GM19238 (cell line): ENCODE measurements around the gene PIGU.
"Not testable (repeated sequence)": the region's sequence is repeated elsewhere in the genome, so short reads cannot be mapped to it uniquely, and the experiment has no call there.

ENCODE experiments used
- DNase-seq: peaks from one replicate; pipeline ENCODE4 v3.0.0; 2011; ENCODE audit warnings: low spot score; ENCODE audit not compliant: insufficient read length

The PIGU gene

GRCh38 chr20:34622821-34623451 is 54.0 kb downstream of the PIGU start:
- DNase-seq: no peak

DNA sequence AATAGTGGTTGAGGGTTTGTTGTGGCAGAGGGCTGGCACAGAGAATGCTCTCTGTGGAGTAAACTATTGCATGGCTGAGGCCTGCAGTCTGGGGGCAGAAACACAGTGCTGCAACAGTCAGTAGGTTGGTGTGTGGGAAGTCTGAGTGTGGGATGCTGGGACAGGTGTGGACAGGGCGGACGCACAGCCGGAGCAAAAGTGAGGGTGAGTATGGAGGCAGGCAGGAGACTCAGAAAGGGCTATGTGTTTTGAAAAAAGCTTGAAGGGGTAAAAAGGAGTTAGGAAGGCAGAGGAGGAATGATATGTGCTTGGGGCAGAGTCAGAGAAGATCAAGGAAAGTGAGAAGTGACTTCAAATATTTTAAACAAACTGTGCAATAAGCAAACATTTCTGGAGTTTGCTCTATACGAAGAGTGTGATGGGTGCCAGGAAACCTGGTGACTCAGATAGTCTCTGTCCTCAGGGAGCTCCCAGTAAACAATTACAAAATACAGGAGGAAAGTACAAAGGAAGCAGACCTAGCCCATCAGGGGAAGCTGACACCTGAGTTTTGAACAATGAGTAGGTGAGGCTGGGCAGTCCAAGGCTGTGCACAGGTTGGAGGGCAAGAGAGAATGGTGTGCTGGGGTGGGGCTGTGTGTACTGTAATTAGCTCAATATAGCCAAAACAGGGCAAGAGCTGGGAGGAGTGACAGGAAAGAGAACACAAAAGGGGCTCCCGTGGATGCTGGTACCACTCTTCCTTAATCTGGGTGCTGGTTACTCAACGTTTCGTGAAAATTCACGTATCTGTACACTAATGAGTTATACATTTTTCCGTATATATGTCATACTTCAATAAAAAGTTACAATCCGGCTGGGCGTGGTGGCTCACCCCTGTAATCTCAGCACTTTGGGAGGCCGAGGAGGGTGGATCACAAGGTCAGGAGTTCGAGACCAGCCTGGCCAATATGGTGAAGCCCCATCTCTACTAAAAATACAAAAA is 55.2 kb downstream of the PIGU start:
- no peak for DNase-seq

DNA sequence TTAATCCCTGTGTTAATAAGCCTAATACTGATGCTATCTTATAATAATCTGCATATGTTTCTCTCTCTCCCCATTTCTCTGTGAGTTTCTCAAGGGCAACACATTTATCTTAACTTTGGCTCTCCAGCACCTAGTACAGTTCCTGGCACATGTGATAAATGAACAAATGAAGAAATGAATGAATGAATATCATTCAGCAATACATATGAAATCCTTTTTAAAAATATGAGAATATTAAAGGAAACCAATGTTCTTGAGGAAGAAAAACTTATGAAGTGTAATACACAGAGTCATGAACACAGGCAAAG is 55.9 kb downstream of the PIGU start:
- no peak for DNase-seq

DNA sequence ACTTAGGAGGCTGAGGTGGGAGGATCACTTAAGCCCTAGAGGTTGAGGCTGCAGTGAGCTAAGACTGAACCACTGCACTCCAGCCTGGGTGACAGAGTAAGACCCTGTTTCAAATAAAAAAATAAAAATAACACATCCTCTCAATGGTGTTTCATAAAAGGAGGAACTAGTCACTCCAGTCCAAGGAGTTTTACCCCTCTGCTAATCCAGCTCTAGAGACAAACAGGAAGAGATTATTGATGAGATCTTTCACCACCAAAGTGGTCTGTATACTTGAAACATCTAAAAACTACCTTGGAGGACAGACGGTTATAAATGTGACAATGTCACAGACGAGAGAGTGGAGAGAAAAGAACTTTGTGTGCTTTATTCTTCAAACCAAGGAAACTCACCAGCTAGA is 58.2 kb downstream of the PIGU start:
- DNase-seq: no peak

DNA sequence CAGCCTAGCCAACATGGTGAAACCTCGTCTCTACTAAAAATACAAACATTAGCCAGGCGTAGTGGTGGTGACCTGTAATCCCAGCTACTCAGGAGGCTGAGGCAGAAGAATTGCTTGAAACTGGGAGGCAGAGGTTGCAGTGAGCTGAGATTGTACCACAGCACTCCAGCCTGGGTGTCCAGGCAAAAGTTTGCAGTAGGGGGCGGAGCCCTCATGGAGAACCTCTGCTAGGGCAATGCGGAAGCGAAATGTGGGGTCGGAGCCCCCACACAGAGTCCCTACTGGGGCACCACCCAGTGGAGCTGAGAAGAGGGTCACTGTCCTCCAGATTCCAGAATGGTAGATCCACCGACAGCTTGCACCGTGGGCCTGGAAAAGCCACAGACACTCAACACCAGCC is 60.0 kb downstream of the PIGU start:
- not testable (repeated sequence) for DNase-seq

GRCh38 chr20:34615477-34615876 is 61.4 kb downstream of the PIGU start:
- DNase-seq: no peak

DNA sequence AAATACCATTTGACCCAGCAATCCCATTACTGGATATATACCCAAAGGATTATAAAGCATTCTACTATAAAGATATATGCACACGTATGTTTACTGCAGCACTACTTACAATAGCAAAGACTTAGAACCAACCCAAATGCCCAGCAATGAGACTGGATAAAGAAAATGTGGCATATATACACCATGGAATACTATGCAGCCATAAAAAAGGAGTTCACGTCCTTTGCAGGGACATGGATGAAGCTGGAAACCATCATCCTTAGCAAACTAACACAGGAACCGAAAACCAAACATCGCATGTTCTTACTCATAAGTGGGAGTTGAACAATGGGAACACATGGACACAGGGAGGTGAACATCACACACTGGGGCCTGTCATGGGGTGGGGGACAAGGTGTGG is 64.9 kb downstream of the PIGU start:
- not testable (repeated sequence) for DNase-seq

DNA sequence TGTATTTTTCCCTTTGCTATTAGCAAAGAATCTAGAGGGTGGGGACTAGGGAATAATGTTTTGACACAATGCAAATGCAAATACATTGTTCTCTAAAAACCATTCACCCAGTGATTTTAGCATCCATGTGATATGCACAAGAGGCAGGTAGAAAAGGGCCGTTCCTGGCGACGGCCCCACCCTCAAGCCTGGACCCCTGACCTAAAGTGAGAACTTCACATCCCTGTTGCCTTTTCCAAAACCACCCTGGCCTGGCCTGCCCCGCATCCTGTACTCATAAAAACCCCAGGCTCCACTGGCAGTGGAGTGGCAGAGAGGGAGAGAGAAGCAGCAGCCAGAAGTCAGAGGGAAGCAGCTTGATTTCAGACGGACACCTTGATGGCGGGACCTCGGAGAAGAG is 69.8 kb downstream of the PIGU start:
- DNase-seq: no peak

DNA sequence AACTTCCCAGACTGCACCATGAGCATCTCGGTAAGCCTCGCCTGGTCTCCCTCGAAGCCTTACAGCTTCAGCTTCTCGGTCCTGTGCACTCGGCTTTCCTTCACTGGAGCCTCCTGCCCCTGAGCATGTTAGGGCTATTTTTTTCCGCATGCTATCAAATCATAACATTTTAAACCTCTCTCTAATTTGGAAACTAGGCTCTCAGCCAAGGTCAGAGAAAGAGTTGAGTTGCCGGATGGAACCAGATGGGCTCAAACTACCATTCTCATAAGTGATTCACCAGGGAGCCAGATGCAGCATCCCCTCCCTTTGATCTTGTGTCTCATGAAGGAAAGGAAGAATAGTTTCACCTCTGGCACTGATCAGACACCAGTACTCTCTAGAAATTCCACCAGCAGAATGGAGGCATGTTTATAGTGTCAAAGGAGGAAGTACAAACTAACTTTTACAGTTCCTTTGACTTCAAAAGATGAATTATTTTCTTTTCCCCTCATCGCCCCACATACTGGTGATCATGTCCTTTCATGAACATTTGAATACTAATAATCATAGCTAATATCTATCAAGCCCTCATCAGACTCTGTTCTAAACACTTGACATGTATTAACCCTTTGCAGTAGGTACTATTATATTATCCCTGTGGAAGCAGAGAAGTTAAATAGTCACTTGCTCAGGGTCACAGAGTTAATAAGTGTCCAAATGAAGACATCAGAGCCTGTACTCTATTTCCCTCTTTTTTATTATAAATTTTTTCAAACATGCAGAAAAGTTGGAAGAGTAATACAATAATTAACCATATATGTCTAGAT is 71.7 kb downstream of the PIGU start:
- no peak for DNase-seq

DNA sequence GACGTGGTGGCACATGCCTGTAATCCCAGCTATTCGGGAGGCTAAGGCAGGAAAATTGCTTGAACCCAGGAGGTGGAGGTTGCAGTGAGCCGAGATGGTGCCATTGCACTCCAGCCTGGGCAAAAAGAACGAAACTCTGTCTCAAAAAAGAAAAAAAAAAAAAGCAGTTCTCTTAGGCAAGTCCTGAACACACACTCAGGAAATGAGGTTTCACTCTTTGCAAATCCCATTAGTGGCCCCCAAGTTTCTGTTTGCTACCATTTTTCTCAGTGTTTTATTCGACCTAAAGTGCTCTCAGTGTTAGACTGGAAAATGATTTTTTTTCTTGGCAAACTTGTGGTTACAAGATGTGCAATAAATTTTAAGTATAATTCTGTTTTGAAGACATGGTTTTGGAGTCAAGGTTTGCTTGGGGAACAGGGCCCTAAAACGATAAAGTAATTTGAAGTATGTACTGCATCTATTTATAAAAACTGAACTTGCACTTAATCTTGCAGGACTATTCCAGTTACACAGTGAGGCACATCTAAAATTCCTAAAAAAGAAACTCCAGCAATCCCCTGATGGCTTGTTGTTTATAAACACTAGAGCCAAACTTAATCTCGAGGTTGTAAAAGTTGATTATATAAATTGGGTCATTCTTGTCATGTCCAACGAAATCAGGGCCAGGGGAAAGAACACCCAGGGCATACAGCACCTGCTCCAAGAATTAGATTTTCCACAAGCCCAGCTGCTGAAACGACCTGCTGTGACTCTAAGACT is 75.8 kb downstream of the PIGU start:
- no peak for DNase-seq

GRCh38 chr20:34595377-34596184 is 81.3 kb downstream of the PIGU start:
- DNase-seq: no peak

DNA sequence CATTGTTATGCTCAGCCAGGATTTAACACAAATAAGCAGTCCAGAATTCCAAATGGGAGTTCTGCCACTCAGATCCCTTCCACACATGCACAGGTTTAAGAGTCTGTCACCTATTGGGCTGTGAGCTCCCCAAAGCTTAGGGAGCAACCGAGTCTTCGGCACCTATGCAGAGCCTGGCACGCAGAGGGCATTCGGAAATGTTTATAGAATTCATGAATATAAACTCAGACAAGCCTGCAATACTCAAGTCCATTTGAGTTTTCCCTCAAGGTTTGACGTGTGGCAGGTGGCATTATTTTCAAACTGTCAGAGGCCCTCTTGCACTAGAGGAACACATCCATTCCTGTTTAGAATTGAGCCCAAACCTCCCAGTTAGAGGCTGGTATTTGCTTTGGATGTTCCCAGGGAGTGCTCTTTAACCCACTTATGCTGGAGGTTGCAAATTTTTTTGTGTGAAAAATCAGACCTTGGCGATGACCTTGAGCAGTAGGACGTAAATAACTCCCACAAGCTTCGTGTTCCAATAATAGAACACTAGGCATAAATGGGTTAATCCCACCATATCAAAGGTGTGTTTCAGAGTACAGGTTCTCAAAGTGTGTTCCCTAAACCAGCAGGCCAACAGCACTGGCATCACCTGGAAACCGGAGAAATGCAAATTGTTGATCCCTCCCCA is 90.3 kb downstream of the PIGU start:
- no peak for DNase-seq

DNA sequence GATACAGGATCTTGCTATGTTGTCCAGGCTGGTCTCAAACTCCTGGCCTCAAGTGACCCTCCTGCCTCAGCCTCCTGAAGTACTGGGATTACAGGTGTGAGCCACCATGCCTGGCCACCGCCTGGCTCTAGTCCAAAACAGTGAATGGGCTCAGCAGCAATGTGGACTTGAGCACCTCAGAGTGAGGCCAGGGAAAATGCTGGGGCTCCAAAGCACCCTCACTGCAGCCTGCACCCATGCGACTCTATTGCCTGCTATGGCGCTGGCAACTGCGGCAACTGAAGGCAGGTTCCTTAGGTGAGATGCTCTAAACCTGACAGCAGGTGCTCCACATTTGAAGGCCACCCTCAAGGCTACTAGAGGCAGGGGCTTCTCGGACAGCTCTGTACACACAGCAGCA is 91.9 kb downstream of the PIGU start:
- DNase-seq: no peak

DNA sequence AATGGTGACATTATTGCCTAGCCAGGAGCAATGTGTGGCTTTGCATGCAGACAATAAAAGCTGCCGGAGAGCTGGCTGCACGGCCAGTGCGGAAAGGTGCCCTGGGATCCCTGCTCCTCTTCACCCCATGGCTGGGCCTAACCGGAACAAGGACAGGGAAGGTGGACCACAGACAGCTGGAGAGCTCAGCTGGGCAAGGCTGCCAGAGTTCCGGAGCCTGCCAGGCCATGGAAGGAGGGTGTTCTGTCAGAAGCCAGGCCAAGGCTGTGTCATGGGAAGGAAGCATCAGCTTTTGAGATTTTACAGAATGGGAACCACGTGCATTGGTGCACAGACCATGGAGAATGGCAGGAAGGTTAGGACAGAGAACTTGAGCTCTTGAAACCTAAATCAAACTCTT is 93.3 kb downstream of the PIGU start:
- DNase-seq: no peak

DNA sequence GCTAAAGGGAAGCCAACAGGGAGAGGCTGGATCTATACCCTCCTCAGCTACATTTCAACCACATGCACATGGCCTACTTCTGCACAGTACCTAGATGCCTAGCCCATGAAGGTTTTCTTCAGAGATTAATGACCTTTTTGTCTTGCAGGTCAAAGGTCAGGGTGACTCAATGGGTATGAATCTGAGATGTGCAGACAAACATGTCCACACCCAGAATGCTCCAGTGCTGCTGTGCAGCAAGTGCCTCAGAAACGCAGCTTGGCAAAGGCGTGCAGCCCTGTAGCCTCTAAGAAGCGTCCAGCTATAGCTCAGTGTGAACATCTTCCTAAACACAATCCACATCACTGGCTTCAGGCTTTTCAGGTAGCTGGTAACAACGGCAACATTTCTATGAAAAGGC is 94.0 kb downstream of the PIGU start:
- DNase-seq: no peak

- DNase-seq: no peak
Observed at GRCh38 chr20:34582221-34582620, 94.7 kb downstream of the PIGU start.

- DNase-seq: no peak
Observed at GRCh38 chr20:34581341-34582184, 95.3 kb downstream of the PIGU start.

- no peak for DNase-seq
Observed at GRCh38 chr20:34579979-34580940, 96.6 kb downstream of the PIGU start.
